NCI-H82 (cell line): ENCODE data around the gene PRKCA.
"Not testable (repeated sequence)": the region's sequence is repeated elsewhere in the genome, so short reads cannot be mapped to it uniquely, and the experiment has no call there.

Experiments used
- DNase-seq: peaks from one replicate; lab custom pipeline; 2025; lab: John Stamatoyannopoulos, UW

PRKCA gene

GRCh38 chr17:66301864-66302741, at the start of gene PRKCA:
TSS of gene PRKCA (plus strand) at chr17:66302613.
- DNase-seq = peak; percentile 61

DNA sequence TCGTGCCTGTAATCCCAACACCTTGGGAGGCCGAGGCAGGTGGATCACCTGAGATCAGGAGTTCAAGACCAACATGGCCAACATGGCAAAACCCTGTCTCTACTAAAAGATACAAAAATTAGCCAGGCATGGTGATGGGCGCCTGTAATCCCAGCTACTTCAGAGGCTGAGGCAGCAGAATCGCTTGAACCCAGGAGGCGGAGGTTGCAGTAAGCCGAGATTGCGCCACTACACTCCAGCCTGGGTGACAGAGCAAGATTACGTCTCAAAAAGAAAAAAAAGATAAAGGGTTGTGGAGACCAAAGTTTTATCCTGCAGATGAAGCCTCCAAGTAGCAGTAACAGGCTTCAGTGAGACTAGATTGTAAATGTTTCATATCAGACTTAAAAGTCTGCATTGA, 49.0 kb upstream of the PRKCA start:
- not testable (repeated sequence) for DNase-seq

- peak; percentile 81 for DNase-seq
Observed at GRCh38 chr17:66255112-66255511, 47.3 kb upstream of the PRKCA start.

GRCh38 chr17:66255527-66255971, 46.9 kb upstream of the PRKCA start:
- DNase-seq = no peak

- DNase-seq = peak; percentile 21
Observed at GRCh38 chr17:66260275-66260674, 42.1 kb upstream of the PRKCA start.

DNA sequence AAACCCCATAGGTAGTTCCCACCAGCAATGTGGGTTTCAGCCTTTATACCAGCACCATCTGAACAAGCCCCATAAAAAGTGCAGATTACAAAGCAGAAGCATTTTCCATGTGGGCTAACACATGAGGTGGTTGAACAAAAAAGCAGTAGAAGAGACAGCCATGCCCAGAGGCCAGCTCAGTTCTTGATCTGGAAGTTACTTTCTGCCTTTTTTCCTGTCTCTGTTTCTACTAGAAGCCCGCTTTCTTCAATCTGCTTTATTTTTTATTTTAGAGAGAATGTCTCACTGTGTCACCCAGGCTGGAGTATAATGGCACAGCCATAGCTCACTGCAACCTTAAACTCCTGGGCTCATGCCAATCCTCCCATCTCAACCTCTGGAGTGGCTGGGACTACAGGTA, 41.7 kb upstream of the PRKCA start:
- DNase-seq = no peak

GRCh38 chr17:66262767-66263166, 39.6 kb upstream of the PRKCA start:
- DNase-seq = no peak

DNA sequence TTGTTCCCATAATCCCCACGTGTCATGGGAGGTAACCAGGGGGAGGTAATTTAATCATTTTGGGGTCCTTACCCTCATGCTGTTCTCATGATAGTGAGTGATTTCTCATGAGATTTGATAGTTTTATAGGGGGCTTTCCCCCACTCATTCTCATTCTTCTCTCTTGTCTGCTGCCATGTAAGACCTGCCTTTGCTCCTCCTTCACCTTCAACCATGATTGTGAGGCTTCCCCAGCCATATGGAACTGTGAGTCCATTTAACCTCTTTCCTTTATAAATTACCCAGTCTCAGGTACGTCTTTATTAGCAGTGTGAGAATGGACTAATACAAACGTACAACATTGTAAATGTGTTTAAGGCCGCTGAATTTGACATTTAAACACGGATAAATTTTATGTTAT, 37.7 kb upstream of the PRKCA start:
- no peak for DNase-seq

GRCh38 chr17:66268247-66268927, 34.0 kb upstream of the PRKCA start:
- no peak for DNase-seq

- no peak for DNase-seq
Observed at GRCh38 chr17:66270106-66270505, 32.3 kb upstream of the PRKCA start.

DNA sequence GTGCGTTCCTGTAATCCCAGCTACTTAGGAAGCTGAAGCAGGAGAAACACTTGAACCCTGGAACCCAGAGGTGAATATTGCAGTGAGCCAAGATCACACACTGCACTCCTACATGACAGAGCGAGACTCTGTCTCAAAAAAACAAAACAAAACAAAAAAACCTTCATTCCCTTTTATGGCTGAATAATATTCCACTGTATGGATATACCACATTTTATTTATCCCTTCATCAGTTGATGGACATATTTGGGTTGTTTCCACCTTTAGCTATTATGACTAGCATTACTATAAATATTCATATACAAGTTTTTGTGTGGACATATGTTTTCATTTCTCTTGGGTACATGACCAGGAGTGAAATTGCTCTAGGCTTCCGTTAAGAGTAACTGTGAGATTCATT, 30.9 kb upstream of the PRKCA start:
- no peak for DNase-seq

GRCh38 chr17:66272811-66273585, 29.4 kb upstream of the PRKCA start:
- no peak for DNase-seq

- DNase-seq = no peak
Observed at GRCh38 chr17:66273586-66273848, 28.9 kb upstream of the PRKCA start.

- no peak for DNase-seq
Observed at GRCh38 chr17:66275651-66276050, 26.8 kb upstream of the PRKCA start.

DNA sequence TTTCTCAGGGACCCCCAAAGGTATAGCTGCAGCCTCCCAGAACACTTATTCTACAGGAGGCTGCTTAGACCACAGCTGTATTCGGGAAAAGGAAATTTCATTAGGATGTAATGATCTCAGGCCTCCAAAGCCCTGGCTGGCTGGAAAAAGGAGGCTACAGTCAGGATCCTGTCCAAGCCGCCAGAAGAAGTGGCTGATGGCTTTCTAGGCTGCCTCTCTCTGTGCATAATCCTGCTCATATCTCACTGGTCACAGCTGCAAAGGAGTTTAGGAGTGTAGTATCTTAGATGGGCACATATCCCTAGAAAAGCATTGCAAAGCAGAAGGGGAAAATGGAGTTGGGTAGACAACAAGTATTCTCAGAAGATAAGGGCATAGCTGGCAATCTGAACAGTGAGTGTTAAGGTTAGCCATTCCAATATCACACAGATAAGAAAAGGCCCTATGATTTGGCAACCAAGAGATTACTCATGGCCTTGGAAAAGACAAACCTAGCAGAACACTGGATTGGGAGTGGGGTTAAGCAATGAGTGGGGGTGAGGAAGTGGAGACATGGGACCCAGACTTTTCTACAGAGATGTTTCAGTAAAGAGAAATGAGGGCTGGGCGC, 26.0 kb upstream of the PRKCA start:
- no peak for DNase-seq

- no peak for DNase-seq
Observed at GRCh38 chr17:66277191-66277590, 25.2 kb upstream of the PRKCA start.

GRCh38 chr17:66281661-66282369, 20.6 kb upstream of the PRKCA start:
- no peak for DNase-seq

GRCh38 chr17:66283296-66283934, 19.0 kb upstream of the PRKCA start:
- no peak for DNase-seq

GRCh38 chr17:66283971-66284370, 18.4 kb upstream of the PRKCA start:
- no peak for DNase-seq

DNA sequence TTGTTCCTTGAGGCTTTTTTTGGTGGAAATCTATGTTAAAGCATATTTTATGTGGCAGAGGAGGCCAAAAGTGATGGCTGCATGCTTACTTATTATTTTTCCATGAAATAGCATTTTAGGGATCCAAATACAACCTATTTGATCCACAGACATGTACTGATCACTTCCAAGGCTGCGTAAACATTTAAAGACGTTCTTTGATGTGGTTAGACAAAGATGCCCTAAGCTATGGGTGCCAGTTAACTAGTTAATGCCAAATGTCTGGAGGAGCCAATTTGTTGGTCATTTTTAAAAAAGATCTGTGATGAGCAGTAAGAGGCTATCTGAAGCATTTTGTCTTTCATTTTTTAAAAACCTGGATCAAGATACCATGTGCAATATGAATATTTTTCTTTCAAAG, 17.3 kb upstream of the PRKCA start:
- no peak for DNase-seq

DNA sequence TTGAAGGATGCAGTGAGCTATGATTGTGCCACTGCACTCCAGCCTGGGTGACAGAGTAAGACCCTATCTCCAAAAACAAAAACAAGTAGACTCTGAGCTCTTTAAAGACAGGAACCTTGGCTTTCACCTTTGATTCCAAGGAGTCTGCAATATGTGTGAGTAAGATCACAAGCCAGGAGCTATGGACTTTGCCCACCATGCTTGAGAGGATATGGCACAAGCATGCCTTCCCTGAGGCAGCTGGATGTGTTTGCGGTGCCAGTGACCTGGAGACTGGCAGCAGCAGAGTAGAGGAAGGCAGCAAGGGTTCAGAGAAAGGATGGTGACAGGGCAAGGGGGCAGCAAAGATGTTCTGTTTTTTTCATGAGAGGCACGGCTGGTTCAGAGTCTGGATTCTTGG, 14.5 kb upstream of the PRKCA start:
- no peak for DNase-seq
